Gastrocnemius medialis (tissue), 4 donors: Measurements from ENCODE around the gene MAPK4. TPM values are rescaled to one million over a fixed set of nuclear protein-coding genes. Genes with fewer than 3 reads are reported as not detected.
"Not testable (repeated sequence)": the region's sequence is repeated elsewhere in the genome, so short reads cannot be mapped to it uniquely, and the experiment has no call there.

Experiments
- ATAC-seq, 2 donors: fragments of 150-250 bp; one replicate each; pipeline ENCODE4 v1.9.1; 2016
- DNase-seq, 2 donors: peaks; one replicate each; pipeline ENCODE4 v3.0.0-alpha.2; 2019
- H3K27ac ChIP-seq, 4 donors: fragments of 200-600 bp; sonication (generic); 1 replicate in 1 of 4; 2 replicates in 3 of 4; pipeline ENCODE4 v1.5.1; 2016 to 2018; ENCODE audit warnings: mild to moderate bottlenecking in 2 of 4, moderate library complexity in 1 of 4
- H3K27me3 ChIP-seq, 3 donors: fragments of 200-600 bp; sonication (generic) in 2 of 3; 1 replicate in 1 of 3; 2 replicates in 2 of 3; pipeline versions ENCODE4 v1.5.1 to v1.6.0; 2016 to 2019; ENCODE audit warnings: mild to moderate bottlenecking in 1 of 3, moderate library complexity in 1 of 3
- H3K36me3 ChIP-seq, 2 donors: fragments of 200-600 bp; sonication (generic) in 1 of 2; one replicate each; pipeline ENCODE4 v1.5.1; 2017 to 2018
- H3K4me1 ChIP-seq, 2 donors: fragments of 200-600 bp; sonication (generic) in 1 of 2; one replicate each; pipeline ENCODE4 v1.5.1; 2016 to 2017; ENCODE audit warnings: mild to moderate bottlenecking in 2 of 2
- H3K4me3 ChIP-seq, 4 donors: fragments of 200-600 bp; sonication (generic) in 3 of 4; 1 replicate in 1 of 4; 2 replicates in 3 of 4; pipeline ENCODE4 v1.5.1; 2016 to 2019; ENCODE audit warnings: mild to moderate bottlenecking in 2 of 4
- H3K9me3 ChIP-seq, 3 donors: fragments of 200-600 bp; sonication (generic) in 2 of 3; 1 replicate in 1 of 3; 2 replicates in 2 of 3; pipeline ENCODE4 v1.5.1; 2016 to 2019
- CTCF ChIP-seq, 5 experiments: fragments of 450-650 bp in 3 of 5; fragments of 200-600 bp in 2 of 5; sonication (generic) in 2 of 5; IDR thresholded peaks in 4 of 5; conservative IDR thresholded peaks in 1 of 5; 1 replicate in 4 of 5; 2 replicates in 1 of 5; pipeline ENCODE4 v1.5.1; 2016 to 2019; ENCODE audit warnings: antibody characterized with exemption in 5 of 5, mild to moderate bottlenecking in 3 of 5, moderate library complexity in 3 of 5
- POLR2A ChIP-seq, 2 donors: fragments of 450-650 bp; IDR thresholded peaks; one replicate each; pipeline ENCODE4 v1.6.1; 2017; ENCODE audit warnings: antibody characterized with exemption in 2 of 2, mild to moderate bottlenecking in 2 of 2, moderate library complexity in 2 of 2
- in situ Hi-C, 4 donors: fragments of 200-750 bp; cut with MboI; loops; one replicate each; pipeline versions ENCODE4 v1.15.0 to v1.8.0; 2017; ENCODE audit warnings: low sequenced_read_pairs in 4 of 4
- intact Hi-C: fragments of 100-400 bp; cut with DNase I; formaldehyde crosslinking; loops from one replicate; pipeline ENCODE4 v1.15.1; 2023; ENCODE audit warnings: low total_unique reads
- total RNA-seq, 4 donors: library from RNA; depleted of rRNA; stranded (reverse); fragments of >200 nt; gene quantifications; one replicate each; pipeline versions ENCODE4 v1.1.0 to v1.2.3, GENCODE V29; 2016

Gene MAPK4
- total RNA-seq, 4 donors from 2014 or later = 0.68 to 2.4 (median 1.7) TPM

GRCh38 chr18:50527636-50528307 lies 32.1 kb upstream of the MAPK4 start:
- Histone ChIP-seq H3K9me3 (no peaks in the 10 kb centered on the region), H3K4me3 (no peak overlapping the region)

GRCh38 chr18:50528806-50529205 lies 31.1 kb upstream of the MAPK4 start:
- no peak overlapping the region for H3K27ac ChIP-seq
- ATAC-seq (no peak), DNase-seq (no peak)
- no peaks in the 10 kb centered on the region for H3K27me3 ChIP-seq
- no peaks in the 10 kb centered on the region for H3K9me3 ChIP-seq
- TF ChIP-seq POLR2A (IDR thresholded peaks at IDR 0.05) = no peak
- TF ChIP-seq CTCF (IDR thresholded peaks at IDR 0.05 in 4 of 5, conservative IDR thresholded peaks at IDR 0.05 in 1 of 5) = no peak
- no peak overlapping the region for H3K4me3 ChIP-seq
- in situ Hi-C loops = no loop called here
- intact Hi-C loops = no loop called here
- H3K4me1 ChIP-seq = no peaks in the 10 kb centered on the region
- no peaks in the 10 kb centered on the region for H3K36me3 ChIP-seq

More at GRCh38 chr18:50527636-50528307, 32.1 kb upstream of the MAPK4 start:
- in situ Hi-C loops (no loop called here), intact Hi-C loops (no loop called here)
- ATAC-seq = no peak
- H3K4me1 ChIP-seq = no peaks in the 10 kb centered on the region
- no peaks in the 10 kb centered on the region for H3K27me3 ChIP-seq
- no peak for DNase-seq
- no peaks in the 10 kb centered on the region for H3K36me3 ChIP-seq
- H3K27ac ChIP-seq = no peak overlapping the region
- TF ChIP-seq POLR2A (IDR thresholded peaks at IDR 0.05) (no peak), CTCF (IDR thresholded peaks at IDR 0.05 in 4 of 5, conservative IDR thresholded peaks at IDR 0.05 in 1 of 5) (no peak)

GRCh38 chr18:50533822-50534221 lies 26.1 kb upstream of the MAPK4 start:
- ATAC-seq = not testable (repeated sequence)

GRCh38 chr18:50544476-50544875 lies 15.4 kb upstream of the MAPK4 start:
- ATAC-seq, H3K27me3 ChIP-seq, H3K27ac ChIP-seq, H3K36me3 ChIP-seq, H3K9me3 ChIP-seq, H3K4me3 ChIP-seq, DNase-seq, in situ Hi-C loops, H3K4me1 ChIP-seq, intact Hi-C loops: not testable (repeated sequence)

More at GRCh38 chr18:50533822-50534221, 26.1 kb upstream of the MAPK4 start:
- H3K27ac ChIP-seq, in situ Hi-C loops, H3K9me3 ChIP-seq, H3K4me1 ChIP-seq, H3K4me3 ChIP-seq, intact Hi-C loops, DNase-seq, H3K36me3 ChIP-seq, H3K27me3 ChIP-seq: not testable (repeated sequence)

- TF ChIP-seq POLR2A (IDR thresholded peaks at IDR 0.05) (no peak), CTCF (IDR thresholded peaks at IDR 0.05 in 4 of 5, conservative IDR thresholded peaks at IDR 0.05 in 1 of 5) (no peak)
- DNase-seq (no peak), ATAC-seq (no peak)
- no peak overlapping the region for H3K4me3 ChIP-seq
- no peak overlapping the region for H3K27ac ChIP-seq
- in situ Hi-C loops = no loop called here
- intact Hi-C loops = no loop called here
- H3K4me1 ChIP-seq = no peaks in the 10 kb centered on the region
- H3K9me3 ChIP-seq = no peaks in the 10 kb centered on the region
- H3K27me3 ChIP-seq = no peaks in the 10 kb centered on the region
- H3K36me3 ChIP-seq = no peaks in the 10 kb centered on the region
Measured at GRCh38 chr18:50545936-50546335, 14.0 kb upstream of the MAPK4 start.

GRCh38 chr18:50548160-50548559 lies 11.7 kb upstream of the MAPK4 start:
- H3K27me3 ChIP-seq = no peaks in the 10 kb centered on the region
- no peak overlapping the region for H3K27ac ChIP-seq
- no peaks in the 10 kb centered on the region for H3K9me3 ChIP-seq
- DNase-seq (no peak), ATAC-seq (no peak)
- no peaks in the 10 kb centered on the region for H3K36me3 ChIP-seq
- no peak overlapping the region for H3K4me3 ChIP-seq
- in situ Hi-C loops = no loop called here
- H3K4me1 ChIP-seq = no peaks in the 10 kb centered on the region
- intact Hi-C loops = no loop called here
- TF ChIP-seq POLR2A (IDR thresholded peaks at IDR 0.05) = no peak
- no peak for TF ChIP-seq CTCF (IDR thresholded peaks at IDR 0.05 in 4 of 5, conservative IDR thresholded peaks at IDR 0.05 in 1 of 5)

GRCh38 chr18:50551651-50552050 lies 8.2 kb upstream of the MAPK4 start:
- H3K27ac ChIP-seq, H3K4me1 ChIP-seq, ATAC-seq, DNase-seq, H3K27me3 ChIP-seq, intact Hi-C loops, H3K36me3 ChIP-seq, H3K9me3 ChIP-seq, in situ Hi-C loops, H3K4me3 ChIP-seq: not testable (repeated sequence)
